ENCODE measurements around the gene OR7G2.

The OR7G2 gene

DNA sequence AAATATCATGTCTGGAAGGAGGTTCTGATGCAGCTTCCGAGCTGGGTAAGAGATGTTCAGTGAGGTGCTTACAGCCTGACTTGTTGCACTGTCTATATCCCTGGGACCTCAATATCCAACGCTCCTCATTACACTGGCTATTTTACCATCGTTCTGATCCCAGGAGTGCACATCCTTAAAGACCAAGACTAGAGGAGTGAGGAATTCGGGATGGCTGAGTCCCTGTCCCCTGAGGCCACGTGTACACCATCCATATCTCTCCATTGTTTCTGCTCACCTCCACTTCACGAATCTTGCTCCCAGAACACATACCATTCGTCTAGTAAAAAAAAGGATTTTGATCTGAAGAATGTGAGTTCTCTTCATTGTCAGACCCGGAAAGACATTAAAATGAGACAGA is at the start of gene OR7G2:
Gene OR7G2, minus strand, starts transcription at position 101 of the 400 bp plus-strand sequence. CDS start 4,232 bp downstream, outside the sequence.
- no peak for DNase-seq (ENCODE audit: low spot score)

DNA sequence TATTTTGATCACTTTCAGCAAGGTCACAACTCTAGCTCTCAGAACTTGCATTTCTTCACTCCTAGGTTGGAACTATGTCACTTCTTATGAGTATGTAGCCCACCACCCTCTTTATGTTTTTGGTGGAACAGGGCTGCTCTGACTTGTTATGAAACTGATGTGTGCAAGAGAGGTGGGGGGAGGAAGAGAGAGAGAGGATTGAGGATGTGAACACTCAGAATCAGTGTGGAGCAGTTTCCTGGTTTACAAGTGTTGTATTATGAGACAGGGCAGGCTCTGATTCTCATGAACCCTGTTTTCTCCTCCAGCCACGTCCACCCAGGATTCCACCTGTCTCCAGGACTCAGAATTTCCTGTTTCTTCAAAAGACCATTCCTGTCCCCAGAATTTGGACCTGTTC is 49.0 kb upstream of the OR7G2 start:
- DNase-seq (ENCODE audit: low spot score): no peak

DNA sequence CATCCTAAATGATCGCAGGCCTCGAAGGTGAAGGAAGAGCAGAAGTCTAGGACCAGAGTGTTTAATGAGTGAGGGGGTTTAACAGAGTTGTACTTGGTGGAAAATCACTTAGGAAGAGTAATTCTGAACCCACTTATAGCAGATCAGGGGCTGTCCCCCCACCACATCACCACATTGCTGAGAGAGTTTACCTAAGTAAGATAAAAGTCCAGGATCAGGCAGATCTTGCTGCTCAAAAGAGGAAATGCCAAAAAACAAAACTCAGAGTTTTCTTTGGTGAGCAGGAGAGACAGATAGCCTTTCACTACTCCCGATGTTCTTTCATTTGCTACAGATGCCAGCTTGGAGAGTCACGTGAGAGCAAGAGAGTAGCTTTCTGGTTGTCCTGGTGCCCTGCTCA is 48.3 kb upstream of the OR7G2 start:
- no peak for DNase-seq (ENCODE audit: low spot score)

DNA sequence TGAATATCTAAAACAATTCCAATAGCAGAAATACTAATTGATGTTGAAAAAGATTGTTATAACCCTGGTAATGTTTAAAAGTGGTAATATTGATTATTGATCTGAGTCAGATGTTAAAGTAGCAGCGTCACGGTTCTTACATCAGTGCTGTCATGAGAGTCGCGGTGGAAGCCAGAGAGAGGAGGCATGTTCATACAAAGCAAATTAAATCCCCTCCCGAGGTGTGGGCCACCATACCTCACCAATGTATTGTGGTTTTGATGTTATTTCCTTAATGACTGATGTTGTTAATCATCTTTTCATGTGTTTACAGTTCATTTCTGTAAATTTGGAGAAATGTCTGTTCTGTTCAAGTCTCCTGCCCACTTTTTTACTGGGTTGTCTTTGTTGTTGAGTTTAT is 44.1 kb upstream of the OR7G2 start:
- DNase-seq (ENCODE audit: low spot score): no peak

DNA sequence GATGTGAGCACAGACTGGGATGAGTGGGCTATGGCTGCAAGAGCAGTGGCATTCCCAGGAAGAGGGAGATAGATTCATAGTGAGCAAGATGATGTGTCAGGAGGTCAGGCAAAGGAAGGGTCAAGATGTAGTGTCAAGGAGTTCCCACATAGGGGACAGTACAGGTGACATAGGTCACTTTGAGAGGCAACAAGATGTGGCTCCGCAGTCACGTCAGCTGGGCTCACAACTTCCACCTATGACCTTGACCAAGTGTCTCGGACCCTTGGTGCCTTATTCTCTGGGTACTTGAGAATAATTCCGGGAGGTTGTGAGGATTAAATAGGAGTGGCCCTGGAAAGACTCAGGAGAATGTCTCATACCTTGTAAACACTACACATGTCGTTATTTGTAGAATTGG is 43.4 kb upstream of the OR7G2 start:
- no peak for DNase-seq (ENCODE audit: low spot score)

DNA sequence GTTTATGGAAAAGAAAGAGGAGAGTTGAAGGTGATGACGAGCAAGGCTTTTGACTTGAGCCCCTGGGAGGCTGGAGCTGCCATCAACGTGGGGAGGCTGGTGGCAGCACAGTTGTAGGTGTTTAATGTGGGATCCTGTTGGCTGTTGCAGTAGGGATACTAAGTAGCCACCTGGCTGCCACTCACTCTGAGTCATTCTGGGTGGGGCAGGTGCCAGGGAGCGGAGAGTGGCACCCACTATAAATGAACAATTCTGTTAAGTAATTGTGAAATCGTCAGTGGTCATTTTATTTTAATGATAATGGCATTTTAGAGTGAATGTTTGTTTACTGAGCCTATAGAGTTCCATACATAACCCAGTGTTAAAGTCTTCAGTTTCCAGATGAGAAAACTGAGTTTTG is 42.7 kb upstream of the OR7G2 start:
- DNase-seq (ENCODE audit: low spot score): no peak

DNA sequence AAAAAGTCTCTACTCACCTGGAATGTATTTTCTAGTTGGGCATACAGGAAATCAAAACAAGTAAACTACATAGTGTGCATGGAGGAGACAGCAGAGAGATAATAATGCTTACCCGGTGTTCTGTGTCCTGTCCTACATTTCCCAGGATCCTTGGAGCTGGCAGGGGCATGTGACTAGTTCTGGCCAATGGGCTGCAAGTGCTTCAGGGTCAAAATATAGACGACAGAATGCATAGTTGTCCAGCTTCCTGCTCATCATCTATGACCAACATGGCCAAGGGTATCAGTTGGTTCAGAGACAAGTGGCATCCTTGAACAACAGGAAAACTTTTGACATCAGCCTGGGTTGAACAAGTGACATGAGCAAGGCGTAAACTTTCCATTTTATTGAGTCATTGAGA is 41.4 kb upstream of the OR7G2 start:
- no peak for DNase-seq (ENCODE audit: low spot score)

DNA sequence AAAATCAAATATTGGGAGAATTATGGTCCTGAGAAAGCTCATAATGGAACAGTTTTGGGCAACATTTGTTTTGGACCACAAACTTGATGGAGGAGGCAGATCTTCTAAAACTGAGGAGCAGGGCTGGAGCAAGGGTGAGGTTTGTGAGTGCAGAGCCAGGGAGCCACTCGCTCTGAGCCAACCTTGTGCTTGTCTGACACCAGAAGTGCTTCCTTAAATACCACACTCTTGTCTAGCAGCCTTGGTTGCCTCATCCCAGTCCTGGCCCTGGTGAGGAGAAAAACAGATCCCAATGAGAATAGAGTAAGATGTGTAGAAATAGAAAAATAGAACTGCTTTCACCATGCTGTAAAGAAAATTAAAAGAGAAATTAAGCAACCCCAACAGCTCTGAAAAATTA is 39.6 kb upstream of the OR7G2 start:
- DNase-seq (ENCODE audit: low spot score): no peak

DNA sequence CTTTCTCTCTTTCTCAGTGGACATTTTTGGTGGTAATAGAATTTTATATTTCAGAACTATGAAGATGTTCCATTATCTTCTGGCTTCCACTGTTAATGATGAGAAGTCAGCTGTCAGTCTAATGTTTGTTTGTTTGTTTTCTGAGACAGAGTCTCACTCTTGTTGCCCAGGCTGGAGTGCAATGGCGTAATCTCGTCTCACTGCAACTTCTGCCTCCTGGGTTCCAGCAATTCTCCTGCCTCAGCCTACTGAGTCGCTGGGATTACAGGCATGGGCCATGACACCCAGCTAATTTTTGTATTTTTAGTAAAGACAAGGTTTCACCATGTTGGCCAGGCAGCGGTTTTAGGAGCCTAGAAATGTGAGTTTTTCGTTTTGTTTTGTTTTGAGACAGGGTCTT is 37.6 kb upstream of the OR7G2 start:
- DNase-seq (ENCODE audit: low spot score): no peak

DNA sequence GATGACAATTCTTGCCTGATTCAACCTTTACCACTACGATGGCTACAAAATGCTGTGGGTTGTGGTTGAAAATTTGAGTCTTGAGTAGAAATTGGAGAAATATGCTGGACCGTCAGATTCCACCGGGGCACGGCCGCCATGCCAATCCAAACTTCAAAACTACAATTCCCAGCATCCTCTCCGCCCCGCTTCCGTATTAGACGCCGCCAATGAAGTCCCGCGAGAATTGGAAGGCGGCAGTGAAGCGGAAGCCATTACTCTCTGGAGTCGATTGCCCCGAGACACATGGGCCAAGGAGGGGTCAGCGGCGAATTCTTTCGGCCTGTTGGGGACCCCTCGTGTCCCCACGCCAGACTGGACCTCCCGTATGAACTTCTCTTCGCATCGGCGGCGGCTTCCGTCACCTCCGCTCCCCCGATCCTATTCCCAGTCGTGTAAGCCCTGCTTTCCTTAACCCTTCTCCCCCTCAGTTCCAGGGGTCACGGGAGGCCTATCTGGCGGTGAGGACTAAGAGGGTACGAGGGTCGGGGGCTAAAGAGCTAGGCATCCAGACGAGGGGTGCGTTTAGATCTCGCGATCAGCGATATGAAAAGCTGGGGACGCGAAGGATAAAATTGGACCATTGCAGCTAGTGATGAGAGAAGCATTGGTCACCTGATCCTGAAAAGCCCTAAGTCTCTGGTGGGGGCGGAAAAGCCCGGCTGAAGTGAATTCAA is 33.0 kb upstream of the OR7G2 start, which contains the start of gene ZNF317:
Gene ZNF317, plus strand, starts transcription at position 239 of the 716 bp plus-strand sequence. CDS start 15,620 bp downstream, outside the sequence.
- DNase-seq (ENCODE audit: low spot score): peak; percentile 91

DNA sequence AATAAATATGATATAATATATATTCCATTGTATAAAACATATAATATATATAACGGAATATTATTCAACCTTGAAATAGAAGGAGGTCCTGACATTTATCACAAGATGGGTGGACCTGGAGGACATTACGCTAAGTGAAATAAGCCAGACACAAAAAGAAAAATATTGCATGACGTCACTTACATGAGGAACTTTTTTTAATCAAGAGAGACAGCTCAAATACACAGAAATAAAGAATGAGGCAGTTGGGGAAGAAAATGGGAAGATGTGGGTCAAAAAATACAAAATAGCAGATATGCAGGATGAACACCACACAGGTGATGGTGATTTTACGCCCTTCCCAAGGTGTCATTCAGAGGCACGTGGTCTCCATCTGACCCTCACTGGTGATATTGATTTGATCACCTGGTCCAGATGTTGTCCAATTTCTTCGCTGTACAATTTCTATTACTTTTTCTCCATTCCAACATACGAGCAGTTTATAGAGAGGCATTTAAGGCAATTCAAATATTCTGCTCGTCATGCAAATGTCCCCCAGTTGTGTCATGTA is 32.4 kb upstream of the OR7G2 start:
- DNase-seq (ENCODE audit: low spot score): no peak

DNA sequence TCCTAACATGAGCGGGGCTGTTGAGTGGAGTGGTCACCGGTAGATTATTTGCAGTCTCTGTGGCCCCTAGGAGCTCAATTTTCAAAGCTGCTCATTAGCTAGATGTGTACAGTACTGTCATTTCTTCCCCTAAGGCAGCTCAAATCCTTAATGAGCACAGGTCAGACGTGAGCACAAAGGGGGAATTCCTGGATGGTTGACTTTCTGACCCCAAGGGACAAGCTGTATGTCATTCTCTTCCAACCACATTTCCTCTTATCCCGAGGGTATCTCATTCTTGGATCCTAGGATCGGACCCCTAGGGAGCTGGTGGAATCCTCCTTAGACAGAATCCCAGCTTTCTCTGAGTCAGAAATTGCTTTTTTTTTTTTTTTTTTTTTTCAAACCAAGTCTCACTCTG is 25.1 kb upstream of the OR7G2 start:
- no peak for DNase-seq (ENCODE audit: low spot score)

DNA sequence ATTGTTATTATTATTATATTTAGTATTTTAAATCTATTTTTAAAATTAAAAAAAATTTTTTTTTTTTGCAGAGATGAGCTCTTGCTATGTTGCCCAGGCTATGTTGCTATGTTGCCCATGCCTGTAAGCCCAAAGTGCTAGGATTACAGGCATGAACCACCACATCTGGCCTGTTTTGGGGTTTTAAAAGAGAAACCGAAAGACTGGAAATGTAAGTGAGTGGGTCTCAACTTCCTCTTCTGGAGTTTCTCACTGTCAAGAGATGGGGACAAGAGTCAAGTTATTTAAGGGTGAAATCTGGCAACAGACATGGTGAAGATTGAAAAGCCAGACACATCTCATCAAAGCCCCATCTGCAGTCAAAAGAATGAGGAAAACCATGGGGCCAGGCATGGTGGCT is 23.7 kb upstream of the OR7G2 start:
- no peak for DNase-seq (ENCODE audit: low spot score)

DNA sequence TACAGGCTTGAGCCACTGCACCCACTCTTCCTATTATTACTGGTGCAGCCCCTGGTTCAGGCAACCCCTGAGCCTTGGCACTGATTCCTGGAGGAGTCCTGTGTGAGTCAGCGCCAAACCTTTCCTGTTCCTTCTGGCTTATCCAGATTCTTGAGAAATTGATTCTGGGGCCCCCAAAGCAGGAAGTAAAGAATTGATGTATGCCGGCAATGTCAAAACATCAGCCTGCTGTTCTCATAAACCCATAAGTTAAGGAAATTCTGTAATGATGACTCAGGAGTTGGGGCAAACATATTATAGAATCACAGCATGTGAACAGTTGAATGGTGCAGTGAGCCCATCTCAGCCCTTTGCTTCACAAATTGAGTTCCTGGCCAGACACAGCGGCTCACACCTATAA is 20.9 kb upstream of the OR7G2 start:
- peak; percentile 24 for DNase-seq (ENCODE audit: low spot score)

DNA sequence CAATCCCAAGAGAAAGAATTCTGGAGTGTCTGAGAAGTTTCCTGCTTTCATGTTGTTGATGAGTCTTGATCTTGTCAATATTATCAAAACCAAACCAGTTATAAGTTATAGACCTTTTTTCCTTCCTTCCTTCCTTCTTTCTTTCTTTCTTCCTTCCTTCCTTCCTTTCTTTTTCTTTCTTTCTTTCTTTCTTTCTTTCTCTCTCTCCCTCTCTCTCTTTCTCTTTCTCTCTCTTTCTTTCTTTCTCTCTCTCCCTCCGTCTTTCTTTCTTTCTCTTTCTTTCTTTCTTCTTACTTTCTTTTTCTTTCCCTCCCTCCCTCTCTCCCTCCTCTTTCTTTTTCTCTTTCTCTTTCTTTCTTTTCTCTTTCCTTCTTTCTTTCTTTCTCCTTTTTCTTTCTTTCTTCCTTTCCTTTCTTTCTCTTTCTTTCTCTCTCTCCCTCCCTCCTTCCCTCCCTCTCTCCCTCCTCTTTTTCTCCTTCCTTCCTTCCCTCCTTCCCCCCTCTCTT is 19.7 kb upstream of the OR7G2 start, which contains the start of gene OR7G3:
Gene OR7G3, minus strand, starts transcription at position 51 of the 506 bp plus-strand sequence. Its CDS starts 0 bp downstream, at position 51.
- no peak for DNase-seq (ENCODE audit: low spot score)

DNA sequence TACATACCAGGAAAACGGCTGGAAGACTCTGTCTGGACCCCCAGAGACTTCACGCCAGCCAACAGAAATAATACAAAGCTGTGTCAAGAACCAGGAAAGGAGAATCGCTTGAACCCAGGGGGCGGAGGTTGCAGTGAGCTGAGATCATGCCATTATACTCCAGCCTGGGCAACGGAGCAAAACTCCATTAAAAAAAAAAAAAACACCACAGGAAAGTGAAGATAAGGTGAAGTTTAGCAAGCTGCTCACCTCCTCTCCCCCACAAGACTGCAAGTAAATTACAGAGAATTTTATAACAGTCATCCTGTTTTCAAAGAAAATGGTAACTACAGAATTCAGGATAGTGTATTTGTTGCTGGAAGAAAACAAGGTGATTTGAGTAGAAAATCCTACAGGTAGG is 9.3 kb upstream of the OR7G2 start:
- no peak for DNase-seq (ENCODE audit: low spot score)

DNA sequence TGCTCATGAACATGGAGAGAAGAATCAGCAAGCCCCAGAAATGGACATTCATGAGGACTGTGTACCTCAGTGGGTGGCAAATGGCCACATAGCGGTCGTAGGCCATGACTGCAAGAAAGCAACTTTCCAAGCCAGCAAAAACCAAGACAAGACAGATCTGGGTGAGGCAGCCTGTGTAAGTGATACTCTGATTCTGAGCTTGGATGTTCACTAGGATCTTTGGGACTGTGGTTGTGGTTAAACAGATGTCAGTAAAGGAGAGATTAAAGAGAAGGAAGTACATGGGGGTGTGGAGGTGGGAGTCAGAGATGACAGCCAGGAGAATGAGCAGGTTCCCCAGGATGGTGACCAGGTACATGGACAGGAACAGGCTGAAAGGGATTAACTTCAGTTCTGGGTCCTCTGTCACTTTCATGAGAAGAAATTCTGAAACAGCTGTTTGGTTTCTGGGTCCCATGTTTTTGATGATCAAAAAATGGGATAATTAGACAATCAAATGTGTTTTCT is 8.1 kb upstream of the OR7G2 start, which contains the start of gene OR7G1:
Gene OR7G1, minus strand, starts transcription at position 457 of the 507 bp plus-strand sequence. Its CDS starts 0 bp downstream, at position 457.
- no peak for DNase-seq (ENCODE audit: low spot score)

DNA sequence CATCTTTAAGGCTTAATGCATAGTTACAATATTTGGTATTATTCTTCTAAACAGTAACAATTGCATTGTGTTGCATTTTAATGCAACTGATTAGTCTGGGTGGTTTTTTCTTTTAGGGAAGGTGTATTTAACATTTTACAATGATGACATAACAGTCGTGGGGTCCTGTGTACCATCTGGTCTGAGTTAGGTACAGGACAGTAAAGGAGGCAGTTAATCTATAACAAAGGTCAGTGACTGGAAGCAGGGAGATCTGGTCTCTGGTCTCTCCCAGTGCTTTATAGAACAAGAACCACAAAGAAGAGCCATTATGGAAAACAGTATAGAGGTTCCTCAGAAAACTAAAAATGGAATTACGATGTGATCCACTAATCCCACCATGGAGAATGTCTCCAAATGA is 2.7 kb upstream of the OR7G2 start:
- DNase-seq (ENCODE audit: low spot score): no peak

DNA sequence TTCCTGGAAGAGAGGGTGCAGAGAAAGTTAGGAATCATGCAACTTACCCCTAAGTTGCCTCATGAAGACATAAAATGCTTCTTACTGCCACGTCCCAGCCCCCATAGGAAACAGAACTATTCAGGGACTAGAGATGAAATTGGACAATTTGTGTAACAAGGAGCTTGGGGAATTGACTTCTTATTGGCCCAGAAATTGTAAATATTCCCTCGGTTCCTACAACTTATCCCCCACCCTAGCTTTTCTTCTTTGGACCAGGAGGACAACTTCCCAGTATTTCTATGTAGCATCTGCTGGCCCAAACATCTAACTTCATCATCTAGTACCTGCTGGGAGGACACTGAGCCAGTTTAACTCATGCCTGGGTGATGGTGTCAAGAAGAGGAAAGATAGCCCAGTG is 20.5 kb downstream of the OR7G2 start, which contains the start of gene OR1M1:
Gene OR1M1, plus strand, starts transcription at position 301 of the 400 bp plus-strand sequence. CDS start 6,184 bp downstream, outside the sequence.
- no peak for DNase-seq (ENCODE audit: low spot score)

DNA sequence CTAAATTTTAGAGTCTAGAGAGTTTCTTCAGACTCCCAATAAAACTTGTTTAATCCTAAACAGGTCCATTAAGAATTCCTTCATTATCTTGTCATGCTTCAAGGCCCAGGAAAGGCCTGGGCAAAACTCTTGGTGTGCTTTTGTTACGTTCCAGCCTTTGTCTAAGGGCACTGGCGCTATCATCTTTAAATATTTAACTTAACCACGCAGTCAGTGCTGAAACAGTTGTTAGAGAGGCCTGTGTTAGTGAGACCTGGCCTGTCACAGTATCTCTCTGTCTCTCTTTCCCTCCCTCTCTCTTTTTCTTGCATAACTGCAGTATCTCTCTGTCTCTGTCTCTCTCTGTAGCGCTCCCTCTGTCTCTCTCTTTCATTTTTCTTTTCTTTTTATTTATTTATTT is 28.6 kb downstream of the OR7G2 start:
- DNase-seq (ENCODE audit: low spot score): peak; percentile 59

DNA sequence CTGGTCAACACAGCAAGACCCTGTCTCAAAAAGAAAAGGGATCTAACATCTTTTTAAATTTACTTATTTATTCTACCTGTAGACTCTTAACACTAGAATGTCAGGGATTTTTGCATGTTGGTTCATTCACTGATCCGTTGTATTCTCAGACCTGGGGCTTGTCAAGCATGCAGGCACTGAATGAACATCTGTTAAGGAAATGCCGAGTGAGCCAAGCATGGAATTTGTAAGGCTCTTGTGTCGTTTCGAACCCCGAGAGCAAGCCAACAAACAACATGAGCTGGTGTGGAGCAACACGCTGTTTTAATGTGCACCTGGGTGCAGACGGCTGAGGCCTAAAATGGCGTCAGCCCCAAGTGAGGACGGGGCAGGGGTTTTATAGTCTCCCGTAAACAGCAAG is 30.4 kb downstream of the OR7G2 start:
- DNase-seq (ENCODE audit: low spot score): peak; percentile 42

DNA sequence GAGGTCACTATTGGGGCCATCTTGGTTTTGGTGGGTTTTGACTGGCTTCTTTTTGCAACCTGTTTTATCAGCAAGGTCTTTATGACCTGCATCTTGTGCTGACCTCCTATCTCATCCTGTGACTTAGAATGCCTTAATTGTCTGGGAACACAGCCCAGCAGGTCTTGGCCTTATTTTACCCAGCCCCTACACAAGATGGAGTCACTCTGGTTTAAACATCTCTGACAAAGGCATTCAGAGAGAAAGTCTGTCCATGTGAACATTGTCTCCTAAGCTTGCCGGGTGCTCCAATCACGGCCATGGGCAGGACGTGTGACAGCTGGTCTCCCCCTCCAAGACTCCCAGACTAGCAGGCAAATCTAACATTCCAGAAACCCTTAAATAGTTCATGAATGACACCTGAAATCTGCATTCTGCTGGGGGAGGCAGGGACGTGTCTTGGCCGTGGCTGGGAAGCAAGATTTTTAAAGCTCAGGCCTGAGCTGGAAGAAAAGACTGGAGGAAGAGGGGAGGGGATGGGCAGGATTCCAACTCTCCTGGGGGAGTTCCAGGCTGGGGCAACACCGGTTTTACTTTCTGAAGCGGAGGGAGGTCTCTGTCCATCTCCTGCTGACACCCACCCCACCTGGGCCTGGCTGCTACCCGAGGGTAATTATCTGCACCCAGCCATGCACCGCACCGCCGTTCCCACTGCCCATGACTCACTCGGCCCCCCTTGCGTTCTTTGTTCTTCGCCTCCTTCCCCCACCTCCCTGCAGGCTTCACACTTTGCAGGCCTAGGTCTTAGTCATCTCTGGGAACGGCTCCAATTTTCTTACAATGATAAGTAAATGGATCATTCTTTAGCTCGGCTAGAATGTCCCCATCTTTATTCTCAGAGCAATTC is 32.0 kb downstream of the OR7G2 start:
- DNase-seq (ENCODE audit: low spot score): peak; percentile 100

Measured in kidney tubule cell (primary cell).